Measurements from ENCODE around the gene LTO1. TPM values are rescaled to one million over a fixed set of nuclear protein-coding genes. Genes with fewer than 3 reads are reported as not detected.

Gene LTO1
- total and polyA plus RNA-seq, 10 donors: 17.5 to 41.4 (median 31.0) TPM

- Histone ChIP-seq H3K4me1 (no peaks in the 10 kb centered on the region), H3K27me3 (replicated peaks in 1 of 7) (peaks cover 0 to 35% (median 0%) of the 10 kb centered on the region in 7 donors), H3K9me3 (no peaks in the 10 kb centered on the region), H3K36me3 (no peaks in the 10 kb centered on the region), H3K27ac (no peak overlapping the region), H3K4me3 (no peak overlapping the region)
- no peak for DNase-seq
- intact Hi-C loops (cut with DNase I; ENCODE audit: low total_unique reads): no loop called here
- 81 to 92% (median 84%) methylated on average over 6 to 8 of the region's 8 CpGs for WGBS, 5 donors
- TF ChIP-seq CTCF (IDR thresholded peaks at IDR 0.05 in 8 of 11, conservative IDR thresholded peaks at IDR 0.05 in 3 of 11) (no peak), POLR2A (IDR thresholded peaks at IDR 0.05) (no peak), POLR2AphosphoS5 (IDR thresholded peaks at IDR 0.05) (no peak)
These were observed 56.9 kb downstream of the LTO1 start for GRCh38 chr11:69618237-69618636.

- no peaks in the 10 kb centered on the region for H3K4me1 ChIP-seq
- H3K9me3 ChIP-seq: no peaks in the 10 kb centered on the region
- TF ChIP-seq POLR2A (IDR thresholded peaks at IDR 0.05): no peak
- H3K4me3 ChIP-seq: no peak overlapping the region
- no peak for DNase-seq
- H3K27me3 ChIP-seq (replicated peaks in 1 of 7): peaks cover 0 to 35% (median 0%) of the 10 kb centered on the region in 7 donors
- intact Hi-C loops (cut with DNase I; ENCODE audit: low total_unique reads): no loop called here
- H3K27ac ChIP-seq: no peak overlapping the region
- H3K36me3 ChIP-seq: no peaks in the 10 kb centered on the region
- 87 to 93% (median 88%) methylated on average over 10 of the region's 10 CpGs for WGBS, 5 donors
These were observed 57.5 kb downstream of the LTO1 start for GRCh38 chr11:69617682-69618081.

GRCh38 chr11:69617220-69617619 is 57.9 kb downstream of the LTO1 start:
- Histone ChIP-seq H3K27ac (no peak overlapping the region), H3K4me3 (no peak overlapping the region), H3K36me3 (no peaks in the 10 kb centered on the region), H3K27me3 (replicated peaks in 1 of 7) (peaks cover 0 to 37% (median 0%) of the 10 kb centered on the region in 7 donors), H3K9me3 (no peaks in the 10 kb centered on the region), H3K4me1 (no peaks in the 10 kb centered on the region)
- intact Hi-C loops (cut with DNase I; ENCODE audit: low total_unique reads): no loop called here
- TF ChIP-seq POLR2AphosphoS5 (IDR thresholded peaks at IDR 0.05): no peak
- no peak for TF ChIP-seq POLR2A (IDR thresholded peaks at IDR 0.05)
- TF ChIP-seq CTCF (IDR thresholded peaks at IDR 0.05 in 8 of 11, conservative IDR thresholded peaks at IDR 0.05 in 3 of 11): no peak
- WGBS, 5 donors: 77 to 96% (median 93%) methylated on average over 4 of the region's 4 CpGs
- no peak for DNase-seq

Other genes starting within 250 kb of the LTO1 start
- gene LINC01488, start 193.7 kb downstream of the LTO1 start, total RNA-seq: not detected
- gene LINC01488, start 193.7 kb downstream of the LTO1 start, polyA plus RNA-seq: not detected
- 10 to 100 TPM; 14.3 to 96.6 (median 60.5) TPM for gene CCND1, start 34.2 kb downstream of the LTO1 start, total RNA-seq
- 10 to 100 TPM in 1 of 3 donors, 1 to 10 TPM in 2; 4.3 to 22.7 (median 6.4) TPM for gene CCND1, start 34.2 kb downstream of the LTO1 start, polyA plus RNA-seq
- gene FGF19, start 28.7 kb upstream of the LTO1 start, total RNA-seq: not detected
- not detected for gene FGF19, start 28.7 kb upstream of the LTO1 start, polyA plus RNA-seq
- gene FGF4, start 100.0 kb upstream of the LTO1 start, total RNA-seq: not detected
- not detected for gene FGF4, start 100.0 kb upstream of the LTO1 start, polyA plus RNA-seq
- not detected for gene FGF3, start 144.1 kb upstream of the LTO1 start, total RNA-seq
- not detected for gene FGF3, start 144.1 kb upstream of the LTO1 start, polyA plus RNA-seq

All from spleen (tissue), 11 donors.